ENCODE measurements around the gene ERG. TPM values are rescaled to one million over a fixed set of nuclear protein-coding genes. Genes with fewer than 3 reads are reported as not detected.

ERG gene
- polyA plus RNA-seq, 1 experiment = not detected

DNA sequence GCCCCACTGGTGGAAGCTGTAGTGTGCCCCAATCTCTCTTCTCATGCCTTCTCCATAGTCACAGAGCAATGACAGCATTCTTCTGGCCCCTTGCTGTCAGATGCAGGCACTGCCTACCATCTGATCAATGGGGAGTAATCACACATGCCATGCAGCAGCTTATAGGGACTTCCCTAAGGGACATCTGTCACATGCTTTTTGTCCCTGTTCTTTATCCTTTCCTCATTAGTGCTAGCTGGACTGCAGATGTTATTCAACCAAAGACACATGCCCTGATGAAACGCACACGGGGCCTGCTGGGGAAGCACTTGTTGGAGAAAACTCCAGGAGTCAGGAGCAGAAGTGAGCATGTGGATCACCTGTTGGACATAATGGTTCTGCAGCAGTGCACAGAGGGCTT, 132.8 kb downstream of the ERG start:
- ChIA-PET CTCF (interaction anchor here (1.0 kb wide), 1 partner anchor 206 kb away, joined by 3 read pairs; no protein-coding TSS in a partner anchor), POLR2A (no interaction called here)
- no peak overlapping the region for H3K4me3 ChIP-seq (ENCODE audit: low read depth, low read length)

DNA sequence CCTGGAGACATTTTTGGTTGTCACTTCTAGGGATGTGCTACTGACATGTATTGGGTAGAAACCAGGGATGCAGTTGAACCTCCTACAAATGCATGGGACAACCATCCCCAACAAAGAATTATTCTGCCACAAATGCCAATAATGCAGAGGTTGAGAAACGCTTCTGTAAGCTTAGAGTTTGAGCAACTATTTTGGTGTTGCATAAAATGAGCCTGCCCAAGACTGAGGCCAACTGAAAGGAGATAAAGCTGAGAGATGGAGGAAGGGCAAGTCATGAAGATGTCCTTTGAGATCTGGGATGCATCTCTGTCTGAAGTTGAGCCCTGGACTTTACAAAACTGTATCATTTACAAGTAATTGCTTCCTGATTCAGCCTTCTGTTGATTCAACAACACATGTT, 134.6 kb downstream of the ERG start:
- Histone ChIP-seq H3K4me3 (ENCODE audit: low read depth, low read length) (no peak overlapping the region), H3K27me3 (ENCODE audit: control insufficient read depth, insufficient read depth, low read length) (peaks cover 3% of the 10 kb centered on the region), H3K9me3 (ENCODE audit: control insufficient read depth, insufficient read depth, low read length) (no peaks in the 10 kb centered on the region), H3K27ac (ENCODE audit: low read depth, low read length) (no peak overlapping the region)
- TF ChIP-seq, protein P1, sequence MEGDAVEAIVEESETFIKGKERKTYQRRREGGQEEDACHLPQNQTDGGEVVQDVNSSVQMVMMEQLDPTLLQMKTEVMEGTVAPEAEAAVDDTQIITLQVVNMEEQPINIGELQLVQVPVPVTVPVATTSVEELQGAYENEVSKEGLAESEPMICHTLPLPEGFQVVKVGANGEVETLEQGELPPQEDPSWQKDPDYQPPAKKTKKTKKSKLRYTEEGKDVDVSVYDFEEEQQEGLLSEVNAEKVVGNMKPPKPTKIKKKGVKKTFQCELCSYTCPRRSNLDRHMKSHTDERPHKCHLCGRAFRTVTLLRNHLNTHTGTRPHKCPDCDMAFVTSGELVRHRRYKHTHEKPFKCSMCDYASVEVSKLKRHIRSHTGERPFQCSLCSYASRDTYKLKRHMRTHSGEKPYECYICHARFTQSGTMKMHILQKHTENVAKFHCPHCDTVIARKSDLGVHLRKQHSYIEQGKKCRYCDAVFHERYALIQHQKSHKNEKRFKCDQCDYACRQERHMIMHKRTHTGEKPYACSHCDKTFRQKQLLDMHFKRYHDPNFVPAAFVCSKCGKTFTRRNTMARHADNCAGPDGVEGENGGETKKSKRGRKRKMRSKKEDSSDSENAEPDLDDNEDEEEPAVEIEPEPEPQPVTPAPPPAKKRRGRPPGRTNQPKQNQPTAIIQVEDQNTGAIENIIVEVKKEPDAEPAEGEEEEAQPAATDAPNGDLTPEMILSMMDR (IDR thresholded peaks at IDR 0.05; ENCODE audit: low read depth, low read length) = no peak
- ChIA-PET CTCF (no interaction called here), POLR2A (no interaction called here)
- DNase-seq (ENCODE audit: low read depth, low spot score) = no peak

More for the DNA sequence above, 132.8 kb downstream of the ERG start:
- H3K27ac ChIP-seq (ENCODE audit: low read depth, low read length) = no peak overlapping the region
- peaks cover 3% of the 10 kb centered on the region for H3K27me3 ChIP-seq (ENCODE audit: control insufficient read depth, insufficient read depth, low read length)
- H3K9me3 ChIP-seq (ENCODE audit: control insufficient read depth, insufficient read depth, low read length) = no peaks in the 10 kb centered on the region
- no peak for DNase-seq (ENCODE audit: low read depth, low spot score)
- TF ChIP-seq, protein P1 (IDR thresholded peaks at IDR 0.05; ENCODE audit: low read depth, low read length) = no peak

DNA sequence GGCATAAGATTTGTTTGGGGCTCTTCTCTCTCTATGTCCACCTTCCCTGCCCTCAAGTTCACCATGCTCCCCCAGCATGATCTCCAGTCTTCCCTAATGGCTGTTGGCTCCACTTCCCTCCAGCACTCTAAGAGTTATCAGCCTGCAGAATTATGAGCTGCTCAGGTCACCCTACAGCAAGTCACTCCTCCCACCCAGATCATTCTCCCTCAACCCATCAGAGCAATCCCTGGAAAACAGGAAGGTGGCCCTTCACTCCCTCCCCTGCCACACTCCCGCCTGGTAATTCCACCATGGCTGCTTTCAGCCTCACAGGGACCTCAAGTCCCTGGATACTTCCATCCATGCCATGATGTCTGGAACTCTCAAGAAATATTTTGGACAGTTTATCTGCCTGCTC, 137.0 kb downstream of the ERG start:
- H3K27ac ChIP-seq (ENCODE audit: low read depth, low read length) = no peak overlapping the region
- no peak overlapping the region for H3K4me3 ChIP-seq (ENCODE audit: low read depth, low read length)
- H3K9me3 ChIP-seq (ENCODE audit: control insufficient read depth, insufficient read depth, low read length) = no peaks in the 10 kb centered on the region
- TF ChIP-seq, protein P1 (IDR thresholded peaks at IDR 0.05; ENCODE audit: low read depth, low read length) = no peak
- ChIA-PET POLR2A (no interaction called here), CTCF (no interaction called here)
- peaks cover 3% of the 10 kb centered on the region for H3K27me3 ChIP-seq (ENCODE audit: control insufficient read depth, insufficient read depth, low read length)
- DNase-seq (ENCODE audit: low read depth, low spot score) = no peak

DNA sequence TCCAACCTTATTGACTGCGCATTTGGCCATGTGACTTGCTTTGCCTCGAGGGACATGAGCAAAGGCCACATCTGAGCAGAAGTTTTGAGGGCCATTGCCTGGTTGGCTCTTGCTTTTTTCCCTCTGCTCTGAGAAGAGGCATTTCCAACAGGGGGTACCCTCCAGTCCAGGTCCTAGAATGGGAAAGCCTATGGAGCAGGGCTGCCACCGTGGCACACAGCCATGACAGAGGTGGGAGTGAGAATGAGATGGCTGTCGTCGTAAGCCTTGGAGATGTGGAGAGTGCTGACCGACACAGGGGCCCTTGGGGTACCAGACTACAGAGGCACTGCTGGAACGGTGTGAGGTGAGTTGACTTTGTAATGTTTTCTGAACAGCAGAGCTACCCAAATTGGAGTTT, 138.4 kb downstream of the ERG start:
- Histone ChIP-seq H3K27me3 (ENCODE audit: control insufficient read depth, insufficient read depth, low read length) (peaks cover 3% of the 10 kb centered on the region), H3K4me3 (ENCODE audit: low read depth, low read length) (no peak overlapping the region), H3K27ac (ENCODE audit: low read depth, low read length) (no peak overlapping the region), H3K9me3 (ENCODE audit: control insufficient read depth, insufficient read depth, low read length) (no peaks in the 10 kb centered on the region)
- ChIA-PET CTCF (interaction anchor here (1.0 kb wide), 1 partner anchor 200 kb away, joined by 3 read pairs; no protein-coding TSS in a partner anchor), POLR2A (no interaction called here)
- no peak for DNase-seq (ENCODE audit: low read depth, low spot score)
- TF ChIP-seq, protein P1 (IDR thresholded peaks at IDR 0.05; ENCODE audit: low read depth, low read length) = no peak

DNA sequence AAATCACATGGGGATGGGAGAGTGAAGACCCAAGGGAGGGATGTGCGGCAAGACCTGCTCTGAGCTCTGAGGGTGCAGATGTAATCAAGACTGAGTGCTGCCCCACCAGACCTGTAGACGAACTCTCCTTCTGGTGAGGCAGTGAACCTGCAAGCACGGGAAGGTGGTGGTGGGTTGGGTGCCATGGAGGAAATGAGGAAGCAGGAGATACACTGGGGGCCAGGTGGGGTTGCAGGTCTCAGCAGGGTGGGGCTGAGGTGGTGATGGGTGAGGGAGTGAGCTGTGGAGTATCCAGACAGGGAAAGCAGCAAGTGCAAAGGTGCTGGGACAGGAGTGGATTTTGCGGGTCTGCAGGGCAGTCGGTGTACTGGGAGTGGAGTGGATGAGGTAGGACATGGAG, 139.2 kb downstream of the ERG start:
- CTCF ChIA-PET = interaction anchor here (1.0 kb wide), 1 partner anchor 200 kb away, joined by 3 read pairs; no protein-coding TSS in a partner anchor
- POLR2A ChIA-PET = no interaction called here
- peaks cover 3% of the 10 kb centered on the region for H3K27me3 ChIP-seq (ENCODE audit: control insufficient read depth, insufficient read depth, low read length)
- H3K9me3 ChIP-seq (ENCODE audit: control insufficient read depth, insufficient read depth, low read length) = no peaks in the 10 kb centered on the region
- DNase-seq (ENCODE audit: low read depth, low spot score) = no peak
- TF ChIP-seq, protein P1 (IDR thresholded peaks at IDR 0.05; ENCODE audit: low read depth, low read length) = no peak
- H3K27ac ChIP-seq (ENCODE audit: low read depth, low read length) = no peak overlapping the region
- H3K4me3 ChIP-seq (ENCODE audit: low read depth, low read length) = no peak overlapping the region
